Stimulated activated CD4-positive, alpha-beta T cell treated with anti-CD3 and anti-CD28 coated beads, TNF-alpha, amount 100 ng/mL, for 24 hours (primary cell): ENCODE measurements around the gene NDUFA7.
"Not testable (repeated sequence)": the region's sequence is repeated elsewhere in the genome, so short reads cannot be mapped to it uniquely, and the experiment has no call there.

Source experiments
- DNase-seq, 3 experiments: peaks; one replicate each; pipeline ENCODE4 v3.0.0-alpha.2; 2020; ENCODE audit warnings: low read depth in 3 of 3

The NDUFA7 gene

GRCh38 chr19:8319807-8320520, 1.2 kb downstream of the NDUFA7 start:
- no peak for DNase-seq

GRCh38 chr19:8318835-8319234, 2.3 kb downstream of the NDUFA7 start:
- DNase-seq = not testable (repeated sequence)

- no peak for DNase-seq
Observed at GRCh38 chr19:8316351-8317125, 4.6 kb downstream of the NDUFA7 start.

- not testable (repeated sequence) for DNase-seq
Observed at GRCh38 chr19:8314981-8315640, 6.1 kb downstream of the NDUFA7 start.

- DNase-seq = no peak
Observed at GRCh38 chr19:8311461-8312260, 9.5 kb downstream of the NDUFA7 start.

GRCh38 chr19:8310342-8311055, 10.7 kb downstream of the NDUFA7 start:
- no peak for DNase-seq

- no peak for DNase-seq
Observed at GRCh38 chr19:8308891-8309291, 12.3 kb downstream of the NDUFA7 start.

- DNase-seq = peak; percentile 75 to 87 (median 76)
Observed at GRCh38 chr19:8307965-8308866, 13.0 kb downstream of the NDUFA7 start, which contains the start of gene CD320. CD320 (minus strand) TSS chr19:8308358; CDS start chr19:8308290, 68 bp downstream.

- DNase-seq = no peak
Observed at GRCh38 chr19:8307400-8307964, 13.7 kb downstream of the NDUFA7 start.

GRCh38 chr19:8306235-8307054, 14.7 kb downstream of the NDUFA7 start:
- DNase-seq = no peak

GRCh38 chr19:8305798-8306197, 15.4 kb downstream of the NDUFA7 start:
- DNase-seq = no peak

GRCh38 chr19:8304841-8305621, 16.1 kb downstream of the NDUFA7 start:
- peak in 1 of 3 experiments; percentile 38 for DNase-seq

- no peak for DNase-seq
Observed at GRCh38 chr19:8302734-8303133, 18.4 kb downstream of the NDUFA7 start.

GRCh38 chr19:8302357-8302691, 18.9 kb downstream of the NDUFA7 start:
- no peak for DNase-seq

- not testable (repeated sequence) for DNase-seq
Observed at GRCh38 chr19:8291337-8291736, 29.8 kb downstream of the NDUFA7 start.

GRCh38 chr19:8276508-8276907, 44.7 kb downstream of the NDUFA7 start:
- not testable (repeated sequence) for DNase-seq

GRCh38 chr19:8269724-8270123, 51.5 kb downstream of the NDUFA7 start:
- DNase-seq = no peak

GRCh38 chr19:8265872-8266271, 55.3 kb downstream of the NDUFA7 start:
- no peak for DNase-seq
